Measurements from ENCODE around the gene PBOV1.

GRCh38 chr6:138248011-138248410 is 29.7 kb upstream of the PBOV1 start:
- TF ChIP-seq CTCF (IDR thresholded peaks at IDR 0.05; ENCODE audit: insufficient read depth, low read length, poor library complexity, severe bottlenecking), result no peak
- TF ChIP-seq EZH2phosphoT487 (conservative IDR thresholded peaks at IDR 0.05; ENCODE audit: low read length), result no peak
